ENCODE results near the gene RBM47. TPM values are rescaled to one million over a fixed set of nuclear protein-coding genes. Genes with fewer than 3 reads are reported as not detected.

The RBM47 gene
- total RNA-seq, 1 experiment from 2014 or later, result 70.3 TPM

GRCh38 chr4:40606239-40606767, 23.4 kb downstream of the RBM47 start:
- H2BK120ac ChIP-seq (ENCODE audit: low read depth, low read length, poor library complexity, severe bottlenecking), result no peak overlapping the region
- H2AFZ ChIP-seq (ENCODE audit: low read length), result no peak overlapping the region
- Mint-ChIP-seq H3K27ac (peak overlapping the region; percentile 7 to 81 (median 32); a peak in 5 of 7 replicates), H3K36me3 (ENCODE audit: insufficient read depth in 1 of 3, low read depth in 3 of 3) (peaks cover 8 to 15% (median 12%) of the 10 kb centered on the region in 3 experiments; a peak in 5 of 7 replicates), H3K4me1 (peaks cover 10 to 12% of the 10 kb centered on the region in 2 experiments), H3K27me3 (ENCODE audit: low read depth) (no peaks in the 10 kb centered on the region), H3K4me3 (no peak overlapping the region), H3K9me3 (no peaks in the 10 kb centered on the region)
- no peak overlapping the region for H4K8ac ChIP-seq (replicated peaks; ENCODE audit: insufficient read length, low read depth, low read length)
- no peak overlapping the region for H4K5ac ChIP-seq (ENCODE audit: insufficient read length, low read depth, low read length)
- no peak for DNase-seq
- H3K9ac ChIP-seq (ENCODE audit: extremely low read depth, insufficient read length, low read length), result no peak overlapping the region
- H4K20me1 ChIP-seq (ENCODE audit: control insufficient read depth, insufficient read depth, insufficient read length), result no peaks in the 10 kb centered on the region
- H3K4me2 ChIP-seq (ENCODE audit: insufficient read depth, insufficient read length, low read length), result no peak overlapping the region
- H3K79me2 ChIP-seq (ENCODE audit: insufficient read depth, low read length), result peaks cover 28% of the 10 kb centered on the region; the same call in 1 of the 2 replicates
- no peak overlapping the region for H3K18ac ChIP-seq (ENCODE audit: insufficient read length, low read depth, low read length)
- H2BK20ac ChIP-seq (ENCODE audit: low read depth, low read length, poor library complexity, severe bottlenecking), result no peak overlapping the region
- no peaks in the 10 kb centered on the region for H3K27me3 ChIP-seq (ENCODE audit: insufficient read depth, low read length)
- no peak overlapping the region for H2BK12ac ChIP-seq (ENCODE audit: insufficient read length, low read depth, low read length)
- H3K14ac ChIP-seq (ENCODE audit: insufficient read depth, low read length), result no peak overlapping the region
- no peak overlapping the region for H3K56ac ChIP-seq (ENCODE audit: insufficient read length, low read depth, low read length)
- no peaks in the 10 kb centered on the region for H3K9me3 ChIP-seq (ENCODE audit: control insufficient read depth, low read depth, low read length)
- H3K27ac ChIP-seq (ENCODE audit: insufficient read length, low read depth, low read length), result no peak overlapping the region
- H3K4me1 ChIP-seq (ENCODE audit: insufficient read depth, low read length), result no peaks in the 10 kb centered on the region
- no peak overlapping the region for H3K23ac ChIP-seq (ENCODE audit: insufficient read length, low read depth, low read length)
- H3K79me1 ChIP-seq (ENCODE audit: insufficient read depth, low read depth, low read length, poor library complexity, severe bottlenecking), result no peaks in the 10 kb centered on the region
- H2BK5ac ChIP-seq (ENCODE audit: insufficient read length, low read length), result no peak overlapping the region
- H2BK15ac ChIP-seq (ENCODE audit: low read depth, low read length), result no peak overlapping the region
- no peak overlapping the region for H4K91ac ChIP-seq (ENCODE audit: insufficient read length, low read depth, low read length)
- no peaks in the 10 kb centered on the region for H3K23me2 ChIP-seq (ENCODE audit: insufficient read length, low read depth, low read length, poor library complexity, severe bottlenecking)
- no peak overlapping the region for H3K4ac ChIP-seq (ENCODE audit: low read depth, low read length)
- H2AK5ac ChIP-seq (ENCODE audit: insufficient read length, low read length), result no peak overlapping the region
- H3T11ph ChIP-seq (ENCODE audit: low read length), result no peak overlapping the region
- peak; percentile 39; the same call in 2 of the 3 replicates for TF ChIP-seq CTCF (conservative IDR thresholded peaks at IDR 0.05)
- 100% methylated on average over 1 of the region's 6 CpGs for WGBS (ENCODE audit: extremely low coverage, insufficient read length, low lambda C conversion rate)

Measured in H9 (cell line).